HG03558 (cell line): Measurements from ENCODE around the gene JAKMIP1.
"Not testable (repeated sequence)": the region's sequence is repeated elsewhere in the genome, so short reads cannot be mapped to it uniquely, and the experiment has no call there.

Experiments used
- ATAC-seq: cut with Tn5 transposase; IDR thresholded peaks from one replicate; pipeline ENCODE4 v1.9.1; 2021; ENCODE audit warnings: moderate number of reproducible peaks; ENCODE audit not compliant: unreplicated experiment; ENCODE audit errors: extremely low read depth

Gene JAKMIP1

GRCh38 chr4:6002492-6002833, 197.9 kb downstream of the JAKMIP1 start:
- no peak for ATAC-seq

- no peak for ATAC-seq
Observed at GRCh38 chr4:6001680-6002491, 198.5 kb downstream of the JAKMIP1 start.

DNA sequence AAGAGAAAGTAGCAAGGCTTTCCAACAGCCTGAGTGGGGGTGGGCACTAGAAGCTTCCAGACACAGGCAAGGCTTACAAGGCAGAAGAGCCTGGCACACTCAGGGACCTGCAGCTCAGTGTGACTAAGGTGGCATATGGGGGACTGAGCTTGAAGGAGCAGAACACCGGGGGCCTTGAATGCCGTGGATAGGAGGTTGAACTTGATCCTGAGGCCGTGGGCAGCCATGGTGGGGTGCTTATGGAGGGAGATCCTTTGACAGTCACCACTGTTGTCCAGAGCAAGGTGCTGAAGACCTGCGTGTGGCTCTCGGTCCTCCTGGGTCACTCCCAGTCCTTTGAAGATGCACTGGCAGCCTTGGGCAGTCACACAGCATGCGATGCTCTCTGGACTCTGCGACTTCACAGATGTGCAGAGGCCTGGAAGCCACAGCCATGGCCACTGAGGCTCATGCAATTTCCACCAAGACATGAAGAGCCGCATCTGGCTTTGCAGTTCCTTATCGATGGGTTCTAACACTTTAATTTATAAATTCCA, 200.5 kb downstream of the JAKMIP1 start:
- ATAC-seq = no peak

GRCh38 chr4:5999356-5999755, 201.0 kb downstream of the JAKMIP1 start:
- ATAC-seq = no peak

- ATAC-seq = no peak
Observed at GRCh38 chr4:5998333-5998936, 201.9 kb downstream of the JAKMIP1 start.

- no peak for ATAC-seq
Observed at GRCh38 chr4:5996641-5997040, 203.7 kb downstream of the JAKMIP1 start.

- no peak for ATAC-seq
Observed at GRCh38 chr4:5995901-5996623, 204.3 kb downstream of the JAKMIP1 start.

- no peak for ATAC-seq
Observed at GRCh38 chr4:5993876-5994811, 206.2 kb downstream of the JAKMIP1 start.

- ATAC-seq = not testable (repeated sequence)
Observed at GRCh38 chr4:5993346-5993745, 207.0 kb downstream of the JAKMIP1 start.

DNA sequence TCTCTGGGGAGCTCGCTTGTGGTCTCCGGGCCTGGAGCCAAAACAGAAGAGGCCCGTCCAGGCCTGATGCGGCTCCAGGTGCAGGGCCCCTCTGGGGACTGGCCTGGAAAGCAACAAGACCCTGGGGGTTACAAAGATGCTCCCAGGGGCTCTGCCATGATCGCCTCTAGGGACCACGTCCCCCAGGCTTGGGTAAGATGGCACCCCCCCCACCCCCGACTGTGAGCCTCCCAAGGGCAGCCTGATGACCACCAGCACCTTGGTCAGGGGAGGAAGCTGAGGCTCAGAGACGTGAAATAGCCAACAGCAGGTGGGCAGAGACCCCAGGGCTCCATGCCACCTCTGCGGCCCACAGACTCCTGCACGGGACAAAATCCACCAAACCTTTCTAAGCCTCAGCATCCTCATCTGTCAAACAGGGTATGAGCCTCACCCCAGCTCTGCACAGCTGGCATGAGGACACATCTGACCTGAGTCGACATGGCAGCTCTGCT, 207.5 kb downstream of the JAKMIP1 start:
- ATAC-seq = no peak

DNA sequence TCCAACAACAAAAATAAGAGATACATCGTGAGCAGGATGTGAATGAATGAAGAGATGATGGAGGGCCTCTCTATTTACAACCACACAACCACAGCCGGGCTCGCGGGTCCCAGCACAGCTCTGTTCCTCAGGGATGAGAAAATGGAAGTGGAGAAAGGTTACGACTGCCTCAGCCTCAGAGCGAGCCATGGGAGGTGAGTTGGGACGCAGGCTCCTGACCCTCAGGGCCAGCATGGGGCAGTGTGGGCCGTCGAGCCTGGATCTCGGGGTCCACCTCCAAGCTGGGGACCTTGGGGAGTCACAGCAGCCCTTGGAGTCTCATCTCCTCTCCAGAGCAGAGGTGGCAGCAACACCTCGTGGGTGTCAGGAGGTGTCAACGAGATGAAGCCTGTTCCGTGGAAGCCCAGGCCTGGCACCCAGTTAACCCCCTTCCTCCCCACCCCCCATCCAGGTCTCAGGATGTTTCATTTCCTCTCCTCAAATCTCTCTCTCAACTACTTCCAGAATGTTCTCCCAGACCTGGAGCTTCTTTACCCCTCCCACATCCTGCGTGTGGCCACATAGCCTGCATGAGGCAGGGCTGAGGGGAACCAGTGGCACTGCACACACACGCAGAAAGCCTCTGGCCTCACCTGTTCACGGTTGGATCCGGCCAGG, 208.1 kb downstream of the JAKMIP1 start:
- ATAC-seq = no peak

DNA sequence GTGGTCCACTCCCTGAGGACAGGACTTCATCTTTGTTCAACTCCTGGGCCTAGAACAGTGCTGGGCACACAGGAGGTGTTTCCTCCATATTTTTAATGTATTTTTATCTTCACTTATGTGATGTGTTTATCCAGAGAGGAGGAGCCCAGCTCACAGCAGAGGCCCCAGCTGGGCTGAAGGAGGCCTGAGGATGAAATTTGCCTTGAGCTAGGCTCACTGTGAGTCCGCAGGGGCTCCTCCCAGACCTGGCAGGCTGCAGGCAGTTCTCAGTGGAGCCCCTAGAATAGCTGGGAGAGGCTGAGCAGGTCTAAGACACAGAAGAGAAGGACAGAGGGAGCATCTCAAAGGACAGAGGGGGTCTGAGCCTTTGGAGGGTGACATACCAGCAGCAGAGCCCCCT, 208.9 kb downstream of the JAKMIP1 start:
- no peak for ATAC-seq

- ATAC-seq = no peak
Observed at GRCh38 chr4:5990446-5991160, 209.7 kb downstream of the JAKMIP1 start.

DNA sequence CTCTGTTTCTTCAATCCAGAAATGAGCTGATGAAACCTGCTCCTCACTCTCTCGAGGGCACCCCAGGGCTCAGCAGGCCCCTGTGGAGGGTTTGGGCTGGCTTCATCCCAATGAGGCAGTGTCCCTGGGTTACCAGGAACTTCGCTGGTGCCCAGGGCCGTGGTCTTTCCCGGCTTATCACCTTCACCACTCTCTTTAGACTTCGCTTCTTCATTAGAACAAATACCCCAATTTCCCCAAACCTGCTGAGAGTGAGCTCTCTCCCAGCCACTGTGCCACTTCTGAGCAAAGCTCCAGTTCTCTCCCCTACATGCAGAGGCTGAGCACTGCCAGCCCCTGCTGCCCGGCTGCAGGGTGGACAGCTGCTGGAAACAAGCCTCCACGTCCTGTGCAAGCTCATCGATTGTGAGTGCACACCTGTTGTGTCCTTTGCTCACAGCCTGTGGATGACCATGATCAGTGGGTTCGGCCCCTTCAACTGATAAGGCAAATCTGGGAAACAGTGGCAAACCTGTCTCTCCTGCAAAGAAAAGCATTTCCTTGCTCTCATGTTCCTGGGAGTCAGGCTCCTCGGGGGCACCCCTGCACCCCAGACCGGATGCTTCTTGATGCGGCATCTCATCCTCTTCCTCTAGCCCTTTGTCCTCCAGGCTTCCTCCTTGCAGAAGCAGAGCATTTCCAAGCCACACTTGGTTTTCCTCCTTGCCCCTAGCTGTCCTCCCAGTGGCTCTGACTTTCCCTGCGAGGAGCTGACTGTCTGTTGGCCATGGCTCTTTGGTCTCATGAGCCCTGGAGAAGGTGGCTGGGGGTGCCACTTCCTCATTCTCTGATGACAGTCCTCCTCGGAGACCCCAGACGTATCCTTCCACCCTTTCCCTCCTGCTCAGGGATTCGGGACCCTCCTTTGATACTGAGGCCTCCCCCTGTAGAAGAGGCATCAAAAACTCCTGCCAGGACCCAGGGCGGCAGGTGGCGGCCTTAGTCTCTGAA, 210.8 kb downstream of the JAKMIP1 start:
- ATAC-seq = no peak

DNA sequence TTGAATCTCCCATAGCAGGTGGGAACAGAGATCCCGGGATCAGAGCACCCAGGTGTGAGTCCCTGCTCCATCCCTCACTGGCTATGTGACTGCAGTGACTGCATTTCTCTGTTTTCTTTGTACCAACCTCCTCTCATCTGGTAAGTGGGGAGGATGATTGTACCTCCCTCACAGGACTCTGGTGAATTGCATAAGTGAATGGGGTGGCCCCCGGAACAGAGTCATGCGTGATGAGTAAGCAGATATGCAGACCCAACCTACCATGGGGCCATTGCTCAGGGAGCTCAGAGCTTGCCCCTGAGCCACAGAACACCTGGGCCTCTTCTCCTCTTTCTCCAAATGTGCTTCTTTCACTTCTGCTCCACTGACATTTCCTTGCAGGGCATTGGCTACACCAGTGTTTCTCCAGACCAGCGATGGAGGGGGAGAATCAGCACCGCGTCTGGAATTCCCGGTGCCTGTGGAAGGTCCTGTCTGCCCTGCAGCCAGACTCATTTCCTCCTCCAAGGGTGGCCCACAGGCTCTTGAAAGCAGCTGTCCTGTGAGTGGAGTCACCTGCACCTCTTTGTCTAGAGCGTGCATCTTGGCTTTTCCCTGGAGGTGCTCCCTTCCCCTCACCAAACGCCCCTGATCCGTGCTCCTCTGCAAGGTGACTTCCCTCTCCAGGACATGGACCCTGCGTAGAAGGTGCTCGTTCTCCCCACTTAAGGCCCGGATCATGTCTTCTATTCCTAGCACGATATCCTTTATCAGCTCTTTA, 212.1 kb downstream of the JAKMIP1 start:
- ATAC-seq = no peak

DNA sequence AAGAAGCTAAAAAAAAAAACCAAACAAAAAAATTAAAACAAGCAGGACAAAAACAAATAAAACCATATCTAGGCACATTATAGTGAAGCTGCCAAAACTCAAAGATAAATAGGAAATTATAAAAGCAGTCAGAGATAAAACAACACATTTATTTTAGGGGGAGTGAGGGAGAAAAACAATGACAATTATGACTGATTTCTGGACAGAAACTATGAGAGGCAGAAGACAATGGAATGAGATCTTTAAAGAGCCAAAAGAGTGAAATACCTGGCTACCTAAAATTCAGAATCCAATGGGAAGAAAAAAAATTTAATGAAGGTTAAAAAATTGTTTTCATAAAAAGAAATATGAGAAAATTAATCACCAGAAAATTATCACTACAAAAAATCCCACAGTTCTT, 215.5 kb downstream of the JAKMIP1 start:
- no peak for ATAC-seq
